ENCODE measurements around the gene SLC22A23. TPM values are rescaled to one million over a fixed set of nuclear protein-coding genes. Genes with fewer than 3 reads are reported as not detected.

The SLC22A23 gene
- total RNA-seq, 1 donor from 2014 or later, result 14.6 TPM

GRCh38 chr6:3440911-3441310 is 15.9 kb downstream of the SLC22A23 start:
- Mint-ChIP-seq H3K9me3 (no peaks in the 10 kb centered on the region), H3K4me1 (peaks cover 33% of the 10 kb centered on the region), H3K27ac (ENCODE audit: unreplicated experiment) (peak overlapping the region; percentile 57), H3K4me3 (no peak overlapping the region), H3K36me3 (ENCODE audit: low read depth) (peaks cover 4% of the 10 kb centered on the region), H3K27me3 (ENCODE audit: low read depth) (no peaks in the 10 kb centered on the region)
- DNase-seq (ENCODE audit: low read depth, low spot score), result no peak
- TF ChIP-seq CTCF (conservative IDR thresholded peaks at IDR 0.05), result no peak

- Mint-ChIP-seq H3K4me3 (no peak overlapping the region), H3K9me3 (peaks cover 3% of the 10 kb centered on the region), H3K27ac (ENCODE audit: unreplicated experiment) (no peak overlapping the region), H3K4me1 (peaks cover 33% of the 10 kb centered on the region), H3K27me3 (ENCODE audit: low read depth) (no peaks in the 10 kb centered on the region), H3K36me3 (ENCODE audit: low read depth) (peaks cover 7% of the 10 kb centered on the region)
- no peak for TF ChIP-seq CTCF (conservative IDR thresholded peaks at IDR 0.05)
- DNase-seq (ENCODE audit: low read depth, low spot score), result no peak
Observed at GRCh38 chr6:3439961-3440360, 16.9 kb downstream of the SLC22A23 start.

GRCh38 chr6:3438190-3439167 is 18.4 kb downstream of the SLC22A23 start:
- DNase-seq (ENCODE audit: low read depth, low spot score), result no peak
- H3K27ac Mint-ChIP-seq (ENCODE audit: unreplicated experiment), result peak overlapping the region; percentile 62

GRCh38 chr6:3433005-3433404 is 23.8 kb downstream of the SLC22A23 start:
- Mint-ChIP-seq H3K4me3 (no peak overlapping the region), H3K9me3 (peaks cover 3% of the 10 kb centered on the region), H3K4me1 (peaks cover 11% of the 10 kb centered on the region), H3K36me3 (ENCODE audit: low read depth) (peaks cover 7% of the 10 kb centered on the region), H3K27me3 (ENCODE audit: low read depth) (no peaks in the 10 kb centered on the region), H3K27ac (ENCODE audit: unreplicated experiment) (peak overlapping the region; percentile 29)
- TF ChIP-seq CTCF (conservative IDR thresholded peaks at IDR 0.05), result no peak
- DNase-seq (ENCODE audit: low read depth, low spot score), result no peak

More at GRCh38 chr6:3438190-3439167, 18.4 kb downstream of the SLC22A23 start:
- H3K27me3 Mint-ChIP-seq (ENCODE audit: low read depth), result no peaks in the 10 kb centered on the region
- peaks cover 21% of the 10 kb centered on the region for H3K4me1 Mint-ChIP-seq
- peaks cover 3% of the 10 kb centered on the region for H3K9me3 Mint-ChIP-seq
- H3K36me3 Mint-ChIP-seq (ENCODE audit: low read depth), result peaks cover 7% of the 10 kb centered on the region
- TF ChIP-seq CTCF (conservative IDR thresholded peaks at IDR 0.05), result no peak
- H3K4me3 Mint-ChIP-seq, result no peak overlapping the region

- no peak for TF ChIP-seq CTCF (conservative IDR thresholded peaks at IDR 0.05)
- DNase-seq (ENCODE audit: low read depth, low spot score), result no peak
- Mint-ChIP-seq H3K27ac (ENCODE audit: unreplicated experiment) (no peak overlapping the region), H3K9me3 (peaks cover 3% of the 10 kb centered on the region), H3K4me1 (peaks cover 15% of the 10 kb centered on the region), H3K4me3 (no peak overlapping the region), H3K36me3 (ENCODE audit: low read depth) (peaks cover 7% of the 10 kb centered on the region), H3K27me3 (ENCODE audit: low read depth) (no peaks in the 10 kb centered on the region)
Observed at GRCh38 chr6:3432416-3432815, 24.4 kb downstream of the SLC22A23 start.
